GM19099 (cell line): ENCODE data around the gene PKMYT1.

Source experiments
- POLR2A ChIP-seq: IDR thresholded peaks from 3 replicates; pipeline ENCODE4 v1.6.1; 2011; ENCODE audit warnings: low read depth; ENCODE audit not compliant: insufficient read length; ENCODE audit errors: extremely low read depth

PKMYT1 gene

GRCh38 chr16:2980227-2981176, at the start of gene PKMYT1:
TSS of gene PKMYT1 (minus strand) at chr16:2980446. CDS start at chr16:2979657, 789 bp downstream.
- TF ChIP-seq POLR2A: peak; percentile 97

GRCh38 chr16:3029491-3030221, 49.4 kb upstream of the PKMYT1 start:
- TF ChIP-seq POLR2A: no peak

DNA sequence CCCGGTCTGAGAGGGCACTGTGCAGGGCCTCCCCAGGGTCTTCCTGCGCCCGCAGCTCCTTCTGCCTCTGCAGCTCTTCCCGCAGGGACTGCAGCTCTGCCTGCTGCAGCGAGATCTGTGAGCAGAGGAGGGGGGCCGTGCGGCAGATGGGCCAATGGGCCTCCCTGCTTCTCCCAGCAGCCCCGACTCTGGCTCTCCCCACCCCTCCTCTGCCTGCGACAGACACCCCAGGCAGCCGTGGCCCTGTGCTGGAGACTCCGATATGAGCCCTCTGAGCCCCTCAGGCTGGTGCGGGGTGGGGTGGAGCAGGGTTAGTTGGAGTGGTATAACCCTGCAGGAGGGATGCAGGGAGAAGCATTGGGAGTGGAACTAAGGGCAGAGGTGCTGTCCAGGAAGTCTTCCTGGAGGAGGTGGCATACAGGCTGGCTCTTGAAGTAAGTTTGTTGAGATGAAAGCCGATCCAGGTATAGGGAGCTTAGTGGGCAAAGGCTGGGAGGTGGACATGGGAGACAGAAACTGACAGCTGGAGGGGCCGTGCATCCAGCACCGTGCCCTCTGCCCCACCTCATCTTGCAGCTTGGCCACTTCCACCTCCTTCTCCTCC, 48.6 kb upstream of the PKMYT1 start:
- no peak for TF ChIP-seq POLR2A

GRCh38 chr16:3027983-3028715, 47.9 kb upstream of the PKMYT1 start:
- TF ChIP-seq POLR2A: peak; percentile 30

DNA sequence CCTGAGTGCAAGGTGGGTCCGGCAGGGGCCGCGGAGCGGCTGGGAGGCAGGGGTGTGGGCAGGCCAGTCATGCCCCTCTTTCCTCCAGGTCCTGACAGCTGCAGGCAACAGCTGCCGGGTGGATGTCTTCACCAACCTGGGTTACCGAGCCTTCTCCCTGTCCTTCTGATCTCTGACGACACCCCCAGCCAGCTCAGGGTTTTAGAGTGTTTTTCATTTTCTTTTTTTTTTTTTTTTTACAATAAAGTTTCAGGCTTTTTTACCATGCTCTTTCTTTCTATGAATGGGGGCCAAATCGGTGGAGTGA, 47.2 kb upstream of the PKMYT1 start:
- no peak for TF ChIP-seq POLR2A

DNA sequence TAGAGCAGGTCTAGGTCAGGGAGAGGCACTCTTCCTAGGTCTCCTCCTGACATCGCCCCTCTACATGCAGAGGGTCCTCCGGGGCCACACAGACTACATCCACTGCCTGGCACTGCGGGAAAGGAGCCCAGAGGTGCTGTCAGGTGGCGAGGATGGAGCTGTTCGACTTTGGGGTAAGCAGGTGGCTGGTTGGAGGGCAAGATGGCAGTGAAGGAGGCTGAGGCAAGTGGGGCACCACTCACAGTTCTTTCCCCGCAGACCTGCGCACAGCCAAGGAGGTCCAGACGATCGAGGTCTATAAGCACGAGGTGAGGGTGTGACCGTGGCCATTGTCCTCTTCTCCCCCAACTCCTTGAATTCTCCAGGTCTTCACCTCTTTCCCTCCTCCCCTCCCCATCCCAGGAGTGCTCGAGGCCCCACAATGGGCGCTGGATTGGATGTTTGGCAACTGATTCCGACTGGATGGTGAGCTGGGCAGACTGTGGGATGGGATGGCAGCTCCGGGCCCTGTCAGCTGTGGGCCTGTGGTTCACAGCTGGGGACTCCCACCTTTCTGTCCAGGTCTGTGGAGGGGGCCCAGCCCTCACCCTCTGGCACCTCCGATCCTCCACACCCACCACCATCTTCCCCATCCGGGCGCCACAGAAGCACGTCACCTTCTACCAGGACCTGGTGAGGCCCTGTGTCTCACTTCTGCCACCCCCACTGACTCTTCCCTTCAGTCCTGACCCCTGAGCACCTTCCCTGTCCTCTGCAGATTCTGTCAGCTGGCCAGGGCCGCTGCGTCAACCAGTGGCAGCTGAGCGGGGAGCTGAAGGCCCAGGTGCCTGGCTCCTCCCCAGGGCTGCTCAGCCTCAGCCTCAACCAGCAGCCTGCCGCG, 46.6 kb upstream of the PKMYT1 start:
- no peak for TF ChIP-seq POLR2A

GRCh38 chr16:3026003-3026378, 45.7 kb upstream of the PKMYT1 start:
- TF ChIP-seq POLR2A: no peak

DNA sequence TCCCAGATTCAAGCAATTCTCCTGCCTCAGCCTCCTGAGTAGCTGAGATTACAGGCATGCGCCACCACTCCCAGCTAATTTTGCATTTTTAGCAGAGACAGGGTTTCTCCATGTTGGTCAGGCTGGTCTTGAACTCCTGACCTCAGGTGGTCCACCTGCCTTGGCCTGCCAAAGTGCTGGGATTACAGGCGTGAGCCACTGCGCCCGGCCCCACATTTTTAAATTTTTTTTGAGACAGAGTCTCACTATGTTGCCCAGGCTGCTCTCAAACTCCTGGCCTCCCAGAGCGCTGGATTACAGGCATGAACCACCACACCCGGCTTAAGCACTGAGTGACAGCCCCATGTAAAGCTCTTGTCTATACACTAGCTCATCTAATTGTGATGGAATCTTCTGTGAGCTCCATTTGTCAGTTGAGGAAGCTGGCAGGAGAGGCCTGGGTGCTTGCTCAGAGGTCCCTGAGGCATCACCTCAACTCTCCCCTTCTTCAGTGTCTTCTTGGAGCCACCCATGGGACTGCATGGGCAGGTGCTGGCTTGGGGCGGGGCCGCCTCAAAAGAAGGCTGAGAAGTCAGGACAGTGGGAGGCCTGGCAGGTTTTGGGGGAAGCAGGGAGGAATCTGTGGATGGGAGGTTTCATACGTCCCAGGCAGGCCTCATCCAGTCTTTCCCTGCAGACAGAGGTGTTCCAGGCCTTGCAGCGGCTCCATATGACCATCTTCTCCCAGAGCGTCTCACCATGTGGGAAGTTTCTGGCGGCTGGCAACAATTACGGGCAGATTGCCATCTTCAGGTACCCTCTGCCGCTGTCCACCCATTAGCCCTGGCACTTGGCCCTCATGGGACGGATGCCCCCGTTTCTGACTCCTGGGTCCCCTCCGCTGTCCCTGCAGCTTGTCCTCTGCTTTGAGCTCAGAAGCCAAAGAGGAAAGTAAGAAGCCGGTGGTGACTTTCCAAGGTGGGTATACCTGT, 45.1 kb upstream of the PKMYT1 start:
- no peak for TF ChIP-seq POLR2A

DNA sequence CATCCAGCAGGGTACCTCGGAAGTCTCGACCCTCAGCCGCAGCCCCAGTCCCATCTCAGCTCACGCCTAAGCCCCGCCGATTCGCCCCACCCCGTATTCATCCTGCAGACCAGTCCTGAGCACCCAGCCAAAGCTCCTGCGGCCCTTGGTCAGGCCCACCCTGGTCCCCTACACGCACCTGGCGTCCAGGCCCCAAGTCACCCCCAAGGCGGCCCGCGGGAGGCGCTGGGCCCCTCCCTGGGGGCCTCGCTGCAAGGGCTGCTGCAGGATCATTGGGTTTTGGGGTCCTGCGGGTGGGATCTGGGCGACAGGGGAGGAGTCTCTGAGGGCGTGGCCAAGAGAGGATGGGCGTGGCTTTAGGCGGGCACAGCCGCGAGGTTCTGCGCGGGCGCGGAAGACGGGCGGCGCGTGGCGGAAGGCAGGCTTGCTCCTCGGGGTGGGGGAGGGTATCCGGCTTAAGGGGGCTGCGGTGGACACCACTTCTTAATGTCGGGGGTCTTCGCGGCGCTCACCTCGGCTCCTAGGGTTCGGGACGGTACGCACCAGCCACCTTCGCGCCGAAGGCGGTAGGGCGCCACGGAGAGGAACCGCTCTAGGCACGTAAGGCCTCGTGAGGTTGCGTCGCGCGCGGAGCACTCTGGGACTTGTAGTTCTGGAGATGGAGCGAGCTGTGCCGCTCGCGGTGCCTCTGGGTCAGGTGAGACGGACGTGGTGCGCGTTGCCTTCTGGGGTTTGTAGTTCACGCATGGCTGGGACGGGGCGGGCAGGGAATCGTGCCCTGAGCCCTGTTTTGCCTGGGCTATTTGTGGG, 43.6 kb upstream of the PKMYT1 start, which contains the start of the genes HCFC1R1 and THOC6:
Gene HCFC1R1 (minus strand): TSS at position 274 of the 810 bp plus-strand sequence. CDS start 1 bp downstream, at position 273.
Gene THOC6 (plus strand): TSS at position 367 of the 810 bp plus-strand sequence. CDS start 292 bp downstream, at position 659.
- peak; percentile 89 for TF ChIP-seq POLR2A

- no peak for TF ChIP-seq POLR2A
These were observed 43.1 kb upstream of the PKMYT1 start for GRCh38 chr16:3023415-3023668.

GRCh38 chr16:3022684-3023414, 42.6 kb upstream of the PKMYT1 start:
- no peak for TF ChIP-seq POLR2A
